Calu3 (cell line): Measurements from ENCODE around the gene NR1I3. TPM values are rescaled to one million over a fixed set of nuclear protein-coding genes. Genes with fewer than 3 reads are reported as not detected.
A peak's percentile ranks its signal among the peaks of the same experiment; 100 is the strongest.
"Not testable (repeated sequence)": the region's sequence is repeated elsewhere in the genome, so short reads cannot be mapped to it uniquely, and the experiment has no call there.

Experiments used
- BruUV-seq: library from RNA; stranded (reverse); fragments of 400-500 nt; replicated peaks from 2 replicates; lab custom pipeline; 2021; lab: Mats Ljungman, UMichigan
- CTCF ChIA-PET: fragments of 300-600 bp; sonication (Branson Sonifier 250); formaldehyde crosslinking; loops from one replicate; lab custom pipeline; 2022; ENCODE audit warnings: antibody characterized with exemption; lab: Charles Lee
- DNase-seq: peaks from one replicate; pipeline ENCODE4 v3.0.0; 2022
- H3K27ac Mint-ChIP-seq: one replicate; pipeline ENCODE4 v1.8.0; 2022; ENCODE audit warnings: mixed read lengths; ENCODE audit not compliant: unreplicated experiment
- H3K27me3 Mint-ChIP-seq: one replicate; pipeline ENCODE4 v1.8.0; 2022; ENCODE audit warnings: mixed read lengths; ENCODE audit not compliant: unreplicated experiment
- H3K36me3 Mint-ChIP-seq: one replicate; pipeline ENCODE4 v1.8.0; 2022; ENCODE audit warnings: mild to moderate bottlenecking, moderate library complexity, mixed read lengths; ENCODE audit not compliant: insufficient read depth, unreplicated experiment
- H3K4me1 Mint-ChIP-seq: one replicate; pipeline ENCODE4 v1.8.0; 2022; ENCODE audit warnings: mild to moderate bottlenecking, low read depth, mixed read lengths; ENCODE audit not compliant: unreplicated experiment
- H3K4me3 Mint-ChIP-seq: one replicate; pipeline ENCODE4 v1.8.0; 2022; ENCODE audit warnings: mild to moderate bottlenecking, low read depth, moderate library complexity, mixed read lengths; ENCODE audit not compliant: unreplicated experiment
- H3K9me3 Mint-ChIP-seq: one replicate; pipeline ENCODE4 v1.8.0; 2022; ENCODE audit warnings: low read depth, mixed read lengths; ENCODE audit not compliant: unreplicated experiment
- intact Hi-C: fragments of 100-400 bp; cut with micrococcal nuclease; formaldehyde crosslinking; loops from one replicate; pipeline ENCODE4 v1.10.0; 2022; ENCODE audit not compliant: unreplicated experiment
- total RNA-seq: library from RNA; stranded (reverse); gene quantifications from 2 replicates; pipeline ENCODE4 v1.2.3, GENCODE V29; 2022
- TF ChIP-seq, protein P1 (sequence below): fragments of 200-600 bp; IDR thresholded peaks from one replicate; pipeline ENCODE4 v1.8.0; 2022; ENCODE audit warnings: antibody characterized with exemption; ENCODE audit not compliant: unreplicated experiment

NR1I3 gene
- total RNA-seq, 1 experiment from 2014 or later, result not detected

DNA sequence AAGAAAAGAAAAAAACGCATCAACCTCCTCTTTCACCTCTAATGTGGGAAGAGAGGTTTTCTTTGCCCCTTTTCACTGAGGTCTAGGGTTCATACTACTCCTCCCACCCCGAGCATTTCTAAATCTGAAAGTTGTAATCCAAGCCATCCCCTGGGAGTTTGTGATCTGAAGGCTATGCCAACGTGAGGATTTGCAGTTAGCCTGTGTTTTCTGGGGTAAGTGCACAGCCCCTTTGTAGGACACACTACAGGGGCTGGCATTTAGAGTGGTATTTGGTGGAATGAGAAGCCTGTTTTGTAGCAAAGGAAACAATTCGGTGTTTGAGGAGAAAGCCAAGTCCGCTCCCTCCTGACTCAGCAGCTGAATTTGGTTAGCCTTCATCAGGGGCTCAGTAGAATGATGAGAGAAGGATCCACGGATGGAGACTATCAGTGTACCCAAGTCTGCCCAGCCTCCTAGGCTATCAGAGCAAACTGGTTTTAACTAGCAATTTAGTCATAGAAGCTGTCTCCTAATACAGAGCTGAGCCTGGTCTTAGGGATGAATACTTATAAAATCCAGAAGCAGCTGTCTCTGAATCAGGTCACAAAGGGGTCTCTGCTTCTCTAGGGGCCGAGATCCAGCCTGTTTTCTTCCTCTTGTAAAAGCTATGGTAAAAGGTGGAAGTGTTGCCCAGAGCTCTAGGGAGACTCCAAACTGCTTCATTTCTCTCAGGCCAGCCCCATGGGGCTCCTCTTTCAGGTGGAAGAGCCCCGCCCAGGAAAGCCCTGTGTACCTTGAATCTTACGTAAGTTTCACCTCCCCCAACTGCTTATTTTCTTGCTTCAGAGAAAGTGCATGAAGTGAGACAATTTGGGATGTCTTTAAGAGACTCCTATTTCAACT is 22.6 kb upstream of the NR1I3 start:
- DNase-seq, result no peak
- Mint-ChIP-seq H3K27ac (no peak overlapping the region), H3K4me3 (no peak overlapping the region), H3K27me3 (peaks cover 68% of the 10 kb centered on the region), H3K36me3 (peaks cover 10% of the 10 kb centered on the region), H3K4me1 (peaks cover 34% of the 10 kb centered on the region), H3K9me3 (peaks cover 5% of the 10 kb centered on the region)
- intact Hi-C loops, result no loop called here
- CTCF ChIA-PET, result interaction anchor here (0.5 to 0.6 kb wide), 2 partner anchors 24 to 31 kb away, joined by 3 to 4 read pairs; no protein-coding TSS in a partner anchor
- TF ChIP-seq, protein P1, sequence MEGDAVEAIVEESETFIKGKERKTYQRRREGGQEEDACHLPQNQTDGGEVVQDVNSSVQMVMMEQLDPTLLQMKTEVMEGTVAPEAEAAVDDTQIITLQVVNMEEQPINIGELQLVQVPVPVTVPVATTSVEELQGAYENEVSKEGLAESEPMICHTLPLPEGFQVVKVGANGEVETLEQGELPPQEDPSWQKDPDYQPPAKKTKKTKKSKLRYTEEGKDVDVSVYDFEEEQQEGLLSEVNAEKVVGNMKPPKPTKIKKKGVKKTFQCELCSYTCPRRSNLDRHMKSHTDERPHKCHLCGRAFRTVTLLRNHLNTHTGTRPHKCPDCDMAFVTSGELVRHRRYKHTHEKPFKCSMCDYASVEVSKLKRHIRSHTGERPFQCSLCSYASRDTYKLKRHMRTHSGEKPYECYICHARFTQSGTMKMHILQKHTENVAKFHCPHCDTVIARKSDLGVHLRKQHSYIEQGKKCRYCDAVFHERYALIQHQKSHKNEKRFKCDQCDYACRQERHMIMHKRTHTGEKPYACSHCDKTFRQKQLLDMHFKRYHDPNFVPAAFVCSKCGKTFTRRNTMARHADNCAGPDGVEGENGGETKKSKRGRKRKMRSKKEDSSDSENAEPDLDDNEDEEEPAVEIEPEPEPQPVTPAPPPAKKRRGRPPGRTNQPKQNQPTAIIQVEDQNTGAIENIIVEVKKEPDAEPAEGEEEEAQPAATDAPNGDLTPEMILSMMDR, result no peak
- no TSS peak for BruUV-seq

- TF ChIP-seq, protein P1, result no peak
- Mint-ChIP-seq H3K36me3 (peaks cover 10% of the 10 kb centered on the region), H3K27ac (no peak overlapping the region), H3K9me3 (peaks cover 7% of the 10 kb centered on the region), H3K27me3 (peaks cover 67% of the 10 kb centered on the region), H3K4me3 (no peak overlapping the region), H3K4me1 (peaks cover 34% of the 10 kb centered on the region)
- BruUV-seq, result no TSS peak
- intact Hi-C loops, result no loop called here
- no peak for DNase-seq
- CTCF ChIA-PET, result interaction anchor here (0.6 kb wide), 1 partner anchor 916 kb away, joined by 3 read pairs; no protein-coding TSS in a partner anchor
Observed at GRCh38 chr1:161259765-161260164, 21.8 kb upstream of the NR1I3 start.

GRCh38 chr1:161259345-161259702 is 21.3 kb upstream of the NR1I3 start:
- BruUV-seq, result no TSS peak
- Mint-ChIP-seq H3K9me3 (peaks cover 7% of the 10 kb centered on the region), H3K36me3 (peaks cover 10% of the 10 kb centered on the region), H3K27me3 (peaks cover 62% of the 10 kb centered on the region), H3K4me1 (peaks cover 34% of the 10 kb centered on the region), H3K27ac (peak overlapping the region; percentile 14), H3K4me3 (peak overlapping the region; percentile 68)
- DNase-seq, result no peak
- intact Hi-C loops, result no loop called here
- TF ChIP-seq, protein P1, result no peak
- CTCF ChIA-PET, result interaction anchor here (0.6 kb wide), 1 partner anchor 917 kb away, joined by 3 read pairs; no protein-coding TSS in a partner anchor

GRCh38 chr1:161258439-161259344 is 20.7 kb upstream of the NR1I3 start, which contains the start of gene PCP4L1:
TSS of gene PCP4L1 (plus strand) at chr1:161258745. CDS start at chr1:161258975, 230 bp downstream.
- intact Hi-C loops, result no loop called here
- H3K27ac Mint-ChIP-seq, result peak within 1 kb of the TSS; percentile 14
- peaks cover 7% of the 10 kb centered on the region for H3K9me3 Mint-ChIP-seq
- H3K4me3 Mint-ChIP-seq, result peak within 1 kb of the TSS; percentile 68
- H3K4me1 Mint-ChIP-seq, result peaks cover 34% of the 10 kb centered on the region
- peaks cover 10% of the 10 kb centered on the region for H3K36me3 Mint-ChIP-seq
- TF ChIP-seq, protein P1, result no peak
- peak; percentile 75 for DNase-seq
- BruUV-seq, result no TSS peak
- CTCF ChIA-PET, result interaction anchor here (0.5 to 0.9 kb wide), 7 partner anchors 10 to 93 kb away, joined by 4 to 8 read pairs (median 5); no protein-coding TSS in a partner anchor
- peaks cover 60% of the 10 kb centered on the region for H3K27me3 Mint-ChIP-seq

- not testable (repeated sequence) for BruUV-seq
Observed at GRCh38 chr1:161257109-161257508, 19.1 kb upstream of the NR1I3 start.

GRCh38 chr1:161255955-161256520 is 18.0 kb upstream of the NR1I3 start:
- CTCF ChIA-PET, H3K4me3 Mint-ChIP-seq, H3K27ac Mint-ChIP-seq, BruUV-seq, H3K36me3 Mint-ChIP-seq, intact Hi-C loops, H3K9me3 Mint-ChIP-seq, DNase-seq: not testable (repeated sequence)
- peaks cover 52% of the 10 kb centered on the region for H3K27me3 Mint-ChIP-seq
- H3K4me1 Mint-ChIP-seq, result peaks cover 29% of the 10 kb centered on the region

More at GRCh38 chr1:161257109-161257508, 19.1 kb upstream of the NR1I3 start:
- Mint-ChIP-seq H3K4me1 (peaks cover 34% of the 10 kb centered on the region), H3K27me3 (peaks cover 52% of the 10 kb centered on the region)
- H3K27ac Mint-ChIP-seq, H3K4me3 Mint-ChIP-seq, DNase-seq, H3K36me3 Mint-ChIP-seq, H3K9me3 Mint-ChIP-seq, CTCF ChIA-PET, intact Hi-C loops: not testable (repeated sequence)
